IMR-90 (cell line): ENCODE results near the gene SH3BP2.

Experiments used
- CEBPB ChIP-seq: IDR thresholded peaks from 2 replicates; pipeline ENCODE4 v1.6.1; 2012; ENCODE audit warnings: low read depth, low read length, improper control_type of control experiment
- CHD1 ChIP-seq: IDR thresholded peaks from 2 replicates; pipeline ENCODE4 v1.6.1; 2012; ENCODE audit warnings: low read depth, low read length, improper control_type of control experiment
- CTCF ChIP-seq: conservative IDR thresholded peaks from 2 replicates; pipeline ENCODE4 v1.5.1; 2012; ENCODE audit warnings: mild to moderate bottlenecking, low read depth, low read length, improper control_type of control experiment
- FOS ChIP-seq: fragments of 150-350 bp; IDR thresholded peaks from 2 replicates; pipeline ENCODE4 v1.6.1; 2016; ENCODE audit warnings: low read depth, low read length
- MAFK ChIP-seq: IDR thresholded peaks from 2 replicates; pipeline ENCODE4 v1.6.1; 2012; ENCODE audit warnings: low read depth, low read length, improper control_type of control experiment
- MXI1 ChIP-seq: IDR thresholded peaks from 2 replicates; pipeline ENCODE4 v1.6.1; 2012; ENCODE audit warnings: low read depth, mild to moderate bottlenecking, low read length, moderate library complexity, borderline replicate concordance
- POLR2A ChIP-seq: IDR thresholded peaks from 2 replicates; pipeline ENCODE4 v1.6.1; 2012; ENCODE audit warnings: mild to moderate bottlenecking, low read depth, low read length
- RAD21 ChIP-seq: IDR thresholded peaks from 2 replicates; pipeline ENCODE4 v1.6.1; 2012; ENCODE audit warnings: low read length, improper control_type of control experiment
- RCOR1 ChIP-seq: IDR thresholded peaks from 2 replicates; pipeline ENCODE4 v1.6.1; 2012; ENCODE audit warnings: mild to moderate bottlenecking, low read length, improper control_type of control experiment; ENCODE audit not compliant: insufficient replicate concordance
- SMC3 ChIP-seq: fragments of 150-350 bp; IDR thresholded peaks from 2 replicates; pipeline ENCODE4 v1.6.1; 2016; ENCODE audit warnings: low read depth, mild to moderate bottlenecking, antibody characterized with exemption, low read length, moderate library complexity
- USF2 ChIP-seq: fragments of 150-350 bp; IDR thresholded peaks from 2 replicates; pipeline ENCODE4 v1.6.1; 2017; ENCODE audit warnings: mild to moderate bottlenecking, antibody characterized with exemption, low read length, low read depth
- TF ChIP-seq, protein P1 (sequence below): fragments of 150-350 bp; IDR thresholded peaks from 2 replicates; pipeline ENCODE4 v1.6.1; 2016; ENCODE audit warnings: low read depth, mild to moderate bottlenecking, low read length, moderate library complexity, borderline replicate concordance

DNA sequence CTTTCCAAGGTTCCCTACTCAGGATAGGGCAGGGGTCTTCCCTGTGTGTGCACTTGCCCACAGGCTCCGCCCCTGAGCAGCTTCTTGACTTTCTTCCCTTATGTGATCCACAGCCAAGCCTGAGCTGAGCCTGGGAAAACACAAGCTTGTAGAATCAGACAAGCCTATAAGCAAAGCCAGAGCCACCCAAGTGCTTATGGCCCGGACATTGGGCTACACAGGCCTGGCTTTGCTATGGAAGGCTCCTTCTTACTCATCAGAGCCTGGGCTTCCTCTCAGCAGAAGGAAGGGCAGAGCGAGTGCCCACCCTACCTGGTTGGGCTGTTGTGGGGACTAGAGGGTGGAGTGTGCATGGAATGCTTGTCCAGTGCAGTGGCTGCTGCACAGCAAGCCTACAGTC, 35.5 kb upstream of the SH3BP2 start:
- TF ChIP-seq CTCF, result no peak
- TF ChIP-seq SMC3, result no peak
- no peak for TF ChIP-seq USF2
- TF ChIP-seq RCOR1, result no peak
- no peak for TF ChIP-seq POLR2A
- no peak for TF ChIP-seq CHD1
- no peak for TF ChIP-seq MAFK
- TF ChIP-seq CEBPB, result no peak
- no peak for TF ChIP-seq MXI1
- TF ChIP-seq RAD21, result no peak
- TF ChIP-seq FOS, result no peak
- TF ChIP-seq, protein P1, sequence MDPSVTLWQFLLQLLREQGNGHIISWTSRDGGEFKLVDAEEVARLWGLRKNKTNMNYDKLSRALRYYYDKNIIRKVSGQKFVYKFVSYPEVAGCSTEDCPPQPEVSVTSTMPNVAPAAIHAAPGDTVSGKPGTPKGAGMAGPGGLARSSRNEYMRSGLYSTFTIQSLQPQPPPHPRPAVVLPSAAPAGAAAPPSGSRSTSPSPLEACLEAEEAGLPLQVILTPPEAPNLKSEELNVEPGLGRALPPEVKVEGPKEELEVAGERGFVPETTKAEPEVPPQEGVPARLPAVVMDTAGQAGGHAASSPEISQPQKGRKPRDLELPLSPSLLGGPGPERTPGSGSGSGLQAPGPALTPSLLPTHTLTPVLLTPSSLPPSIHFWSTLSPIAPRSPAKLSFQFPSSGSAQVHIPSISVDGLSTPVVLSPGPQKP, result no peak
